GM12878 (cell line): ENCODE results near the gene HAPLN2. TPM values are rescaled to one million over a fixed set of nuclear protein-coding genes. Genes with fewer than 3 reads are reported as not detected.

Experiments used
- ATAC-seq: fragments of 200-7000 bp; cut with Tn5 transposase; 3 replicates; pipeline ENCODE4 v1.9.1; 2020; ENCODE audit warnings: mild to moderate bottlenecking, moderate library complexity
- BruUV-seq: library from RNA; stranded (reverse); fragments of 400-500 nt; replicated peaks from 2 replicates; lab custom pipeline; 2021; lab: Mats Ljungman, UMichigan
- CTCF ChIA-PET: fragments of 300-600 bp; sonication (Branson Sonifier 250); formaldehyde crosslinking; extraction: SDS; loops from one replicate; lab custom pipeline; 2021; ENCODE audit warnings: inconsistent platforms; lab: Yijun Ruan, JAX
- POLR2A ChIA-PET: fragments of 350-600 bp; formaldehyde crosslinking; extraction: SDS; loops from one replicate; lab custom pipeline; 2021; ENCODE audit warnings: inconsistent platforms; lab: Charles Lee
- RAD21 ChIA-PET: fragments of 300-600 bp; sonication (Branson Sonifier 250); formaldehyde crosslinking; loops from one replicate; lab custom pipeline; 2023; ENCODE audit warnings: antibody characterized with exemption; ENCODE audit not compliant: unreplicated experiment; lab: Charles Lee
- SMC1A ChIA-PET: fragments of 300-600 bp; sonication (Branson Sonifier 250); formaldehyde crosslinking; loops from one replicate; lab custom pipeline; 2023; ENCODE audit not compliant: unreplicated experiment, uncharacterized antibody; lab: Charles Lee
- DNase-seq: peaks from one replicate; pipeline ENCODE4 v3.0.0-alpha.2; 2011; ENCODE audit warnings: low read depth, low spot score
- FAIRE-seq: peaks from 3 replicates; lab custom pipeline; 2011; peaks lifted over from hg19 to GRCh38; lab: Jason Lieb, UNC
- H2AFZ ChIP-seq: 2 replicates; pipeline ENCODE4 v1.6.0; 2011; ENCODE audit warnings: low read depth, low read length, control low read depth; ENCODE audit not compliant: control insufficient read depth
- H3K27ac ChIP-seq: 2 replicates; pipeline ENCODE4 v1.5.1; 2011; ENCODE audit warnings: control low read depth; ENCODE audit not compliant: control insufficient read depth, insufficient read depth
- H3K27me3 ChIP-seq, 2 experiments: replicated peaks in 1 of 2; 2 replicates each; pipeline versions ENCODE4 v1.6.0 to v1.6.1; 2011; ENCODE audit warnings: low read length in 1 of 2; ENCODE audit not compliant: control insufficient read depth in 2 of 2, insufficient read depth in 2 of 2
- H3K36me3 ChIP-seq, 2 experiments: 2 replicates each; pipeline ENCODE4 v1.5.1; 2011; ENCODE audit warnings: low read length in 1 of 2; ENCODE audit not compliant: control insufficient read depth in 2 of 2, insufficient read depth in 2 of 2
- H3K4me1 ChIP-seq: 2 replicates; pipeline ENCODE4 v1.6.1; 2011; ENCODE audit warnings: mild to moderate bottlenecking, low read length, moderate library complexity, mixed read lengths; ENCODE audit not compliant: control insufficient read depth, insufficient read depth
- H3K4me2 ChIP-seq: 2 replicates; pipeline ENCODE4 v1.6.0; 2011; ENCODE audit warnings: control low read depth; ENCODE audit not compliant: control insufficient read depth, insufficient read depth
- H3K4me3 ChIP-seq: fragments of 200-600 bp; sonication (generic); 2 replicates; pipeline ENCODE4 v1.5.1; 2016
- H3K79me2 ChIP-seq: 2 replicates; pipeline ENCODE4 v1.6.0; 2011; ENCODE audit warnings: low read length; ENCODE audit not compliant: control insufficient read depth, insufficient read depth
- H3K9ac ChIP-seq: 2 replicates; pipeline ENCODE4 v1.8.0; 2011; ENCODE audit warnings: low read length, control low read depth, mixed read lengths; ENCODE audit not compliant: control insufficient read depth, insufficient read depth
- H3K9me3 ChIP-seq: replicated peaks from 3 replicates; pipeline ENCODE4 v1.5.1; 2011; ENCODE audit warnings: mild to moderate bottlenecking, low read length; ENCODE audit not compliant: control insufficient read depth, insufficient read depth
- H4K20me1 ChIP-seq: 2 replicates; pipeline ENCODE4 v1.6.0; 2011; ENCODE audit not compliant: control insufficient read depth, insufficient read depth
- BRCA1 ChIP-seq: IDR thresholded peaks from 2 replicates; pipeline ENCODE4 v1.6.1; 2011; ENCODE audit warnings: low read depth, low read length, improper control_type of control experiment
- CEBPZ ChIP-seq: fragments of 150-350 bp; IDR thresholded peaks from 2 replicates; pipeline ENCODE4 v1.6.1; 2016; ENCODE audit warnings: low read depth, low read length
- IKZF2 ChIP-seq, 2 experiments: fragments of 450-650 bp; IDR thresholded peaks; 2 replicates each; pipeline ENCODE4 v1.6.1; 2017; ENCODE audit warnings: mild to moderate bottlenecking in 2 of 2, moderate library complexity in 2 of 2
- MYC ChIP-seq: IDR thresholded peaks from 2 replicates; pipeline ENCODE4 v1.6.1; 2011; ENCODE audit warnings: mild to moderate bottlenecking, low read length, moderate library complexity, inconsistent platforms; ENCODE audit not compliant: insufficient read depth, insufficient replicate concordance, insufficient read length, severe bottlenecking
- NBN ChIP-seq: fragments of 450-650 bp; IDR thresholded peaks from 2 replicates; pipeline ENCODE4 v1.6.1; 2016
- NR2F1 ChIP-seq: fragments of 450-650 bp; conservative IDR thresholded peaks from 2 replicates; pipeline ENCODE4 v1.6.1; 2017; ENCODE audit warnings: mild to moderate bottlenecking
- POLR2AphosphoS2 ChIP-seq: IDR thresholded peaks from 2 replicates; pipeline ENCODE4 v1.6.1; 2011; ENCODE audit warnings: low read depth, mild to moderate bottlenecking, low read length, improper control_type of control experiment, moderate library complexity
- TARDBP ChIP-seq: IDR thresholded peaks from 2 replicates; pipeline ENCODE4 v1.6.1; 2016; ENCODE audit warnings: borderline replicate concordance
- WGBS: methylation state at CpG from one replicate; pipeline ENCODE4 v1.1.6; 2016; ENCODE audit warnings: low lambda C conversion rate; ENCODE audit not compliant: insufficient replicate concordance, insufficient coverage; ENCODE audit errors: missing lambda C conversion rate; 5-methylcytosine and 5-hydroxymethylcytosine counted together
- in situ Hi-C: fragments of 300-500 bp; cut with MboI; formaldehyde crosslinking; loops from 9 replicates; pipeline ENCODE4 v1.14.3; 2018; ENCODE audit warnings: mixed read lengths
- intact Hi-C: fragments of 100-400 bp; cut with micrococcal nuclease; formaldehyde crosslinking; loops from one replicate; pipeline ENCODE4 v1.14.2; 2022; ENCODE audit not compliant: unreplicated experiment
- polyA plus RNA-seq, 11 experiments: library from polyadenylated mRNA; depleted of rRNA in 4 of 11; unstranded in 6 of 11; stranded (reverse) in 5 of 11; fragments of >200 nt; fragmentation: Nextera tagmentation in 4 of 11; fragmentation: Illumina TruSeq in 1 of 11; extraction: Ambion mirVana in 4 of 11; extraction: Trizol in 1 of 11; gene quantifications; 1 replicate in 1 of 11; 2 replicates in 10 of 11; pipeline versions ENCODE4 v1.2.1 to v1.2.3, GENCODE V29; 2011 to 2016; ENCODE audit warnings: inconsistent platforms in 2 of 11, missing spikeins in 2 of 11, low read depth in 1 of 11
- total RNA-seq, 4 experiments: library from RNA; depleted of rRNA in 3 of 4; stranded (reverse); fragments of >200 nt in 3 of 4; fragmentation: Illumina TruSeq in 1 of 4; extraction: Trizol in 1 of 4; gene quantifications; 2 replicates each; pipeline versions ENCODE4 v1.2.1 to v1.2.3, GENCODE V29; 2013 to 2021

Gene HAPLN2
- total and polyA plus RNA-seq, 10 of the 15 experiments (the other 5 are each of a cell fraction or from before 2014, with no cell fraction given) = 0.15 to 0.24 TPM; not detected in 8

- ChIA-PET RAD21 (interaction anchor here (0.7 kb wide), 1 partner anchor 11 kb away, joined by 3 read pairs; no protein-coding TSS in a partner anchor), CTCF (interaction anchor here (0.7 to 2.8 kb wide), 10 partner anchors 10 to 442 kb away, joined by 3 to 17 read pairs (median 4); no protein-coding TSS in a partner anchor), POLR2A (interaction anchor here (0.9 kb wide), 1 partner anchor 124 kb away, joined by 7 read pairs; no protein-coding TSS in a partner anchor), SMC1A (interaction anchor here (1.9 kb wide), 1 partner anchor 22 kb away, joined by 5 read pairs; no protein-coding TSS in a partner anchor)
- no peak overlapping the region for H3K9ac ChIP-seq
- 35% methylated on average over 2 of the region's 2 CpGs for WGBS
- ATAC-seq (no peak), FAIRE-seq (no peak), DNase-seq (no peak)
- intact Hi-C loops = no loop called here
- TF ChIP-seq CEBPZ (no peak), MYC (no peak), IKZF2 (IDR thresholded peaks at IDR 0.05) (no peak), BRCA1 (no peak), POLR2AphosphoS2 (no peak), NR2F1 (no peak), TARDBP (no peak), NBN (no peak)
- H3K36me3 ChIP-seq = no peaks in the 10 kb centered on the region
- no peaks in the 10 kb centered on the region; the same call in 1 of the 2 replicates for H4K20me1 ChIP-seq
- H3K4me2 ChIP-seq = no peak overlapping the region
- in situ Hi-C loops = no loop called here
- H3K79me2 ChIP-seq = no peaks in the 10 kb centered on the region
- no peak overlapping the region for H3K27ac ChIP-seq
- H3K27me3 ChIP-seq = no peaks in the 10 kb centered on the region
- no peaks in the 10 kb centered on the region for H3K9me3 ChIP-seq
- BruUV-seq = no TSS peak
- H2AFZ ChIP-seq = no peak overlapping the region
- peaks cover 2% of the 10 kb centered on the region for H3K4me1 ChIP-seq
- H3K4me3 ChIP-seq = no peak overlapping the region
Measured at GRCh38 chr1:156648951-156649350, 29.7 kb downstream of the HAPLN2 start.
